Body of pancreas (tissue), 4 donors: ENCODE results near the gene SYPL1. TPM values are rescaled to one million over a fixed set of nuclear protein-coding genes. Genes with fewer than 3 reads are reported as not detected.

Experiments used
- ATAC-seq: fragments of 150-250 bp; one replicate; pipeline ENCODE4 v1.9.1; 2016
- DNase-seq, 4 donors: peaks; one replicate each; pipeline ENCODE4 v3.0.0-alpha.2; 2019
- H3K27ac ChIP-seq, 4 donors: fragments of 200-600 bp; sonication (generic); 1 replicate in 3 of 4; 2 replicates in 1 of 4; pipeline versions ENCODE4 v1.5.1 to v1.6.1; 2016 to 2019; ENCODE audit warnings: mild to moderate bottlenecking in 1 of 4, mixed read lengths in 1 of 4, moderate library complexity in 1 of 4
- H3K27me3 ChIP-seq, 2 donors: fragments of 200-600 bp; sonication (generic); one replicate each; pipeline ENCODE4 v1.6.0; 2016; ENCODE audit warnings: mild to moderate bottlenecking in 1 of 2
- H3K36me3 ChIP-seq, 2 donors: fragments of 200-600 bp; sonication (generic); replicated peaks in 1 of 2; 2 replicates each; pipeline ENCODE4 v1.5.1; 2016; ENCODE audit warnings: low read depth in 2 of 2; ENCODE audit not compliant: insufficient read depth in 1 of 2
- H3K4me1 ChIP-seq: fragments of 200-600 bp; sonication (generic); one replicate; pipeline ENCODE4 v1.6.0; 2016
- H3K4me3 ChIP-seq, 2 donors: fragments of 200-600 bp; sonication (generic); 1 replicate in 1 of 2; 2 replicates in 1 of 2; pipeline ENCODE4 v1.5.1; 2016 to 2019
- H3K9me3 ChIP-seq, 3 donors: fragments of 200-600 bp; sonication (generic); 1 replicate in 2 of 3; 2 replicates in 1 of 3; pipeline ENCODE4 v1.5.1; 2016
- CTCF ChIP-seq, 7 experiments: fragments of 450-650 bp in 4 of 7; fragments of 200-600 bp in 3 of 7; sonication (generic) in 3 of 7; IDR thresholded peaks; one replicate each; pipeline ENCODE4 v1.5.1; 2016 to 2019; ENCODE audit warnings: antibody characterized with exemption in 7 of 7
- POLR2A ChIP-seq, 3 donors: fragments of 450-650 bp; IDR thresholded peaks; one replicate each; pipeline ENCODE4 v1.6.1; 2016; ENCODE audit warnings: antibody characterized with exemption in 3 of 3, mild to moderate bottlenecking in 2 of 3
- WGBS, 2 donors: methylation state at CpG; one replicate each; pipeline ENCODE4 v1.1.5; 2017; 5-methylcytosine and 5-hydroxymethylcytosine counted together
- intact Hi-C: fragments of 100-400 bp; cut with DNase I; formaldehyde crosslinking; loops from one replicate; pipeline ENCODE4 v1.15.1; 2023
- total RNA-seq, 2 donors: library from RNA; depleted of rRNA; stranded (reverse); fragments of >200 nt; gene quantifications; one replicate each; pipeline ENCODE4 v1.1.0, GENCODE V29; 2016

Gene SYPL1
- total RNA-seq, 2 donors from 2014 or later: 35.6 to 44.1 TPM

- H3K27ac ChIP-seq: no peak overlapping the region
- intact Hi-C loops: no loop called here
- no peaks in the 10 kb centered on the region for H3K4me1 ChIP-seq
- H3K36me3 ChIP-seq: no peaks in the 10 kb centered on the region
- 77 to 82% methylated on average over 6 of the region's 6 CpGs for WGBS, 2 donors
- TF ChIP-seq CTCF (IDR thresholded peaks at IDR 0.05) (no peak), POLR2A (IDR thresholded peaks at IDR 0.05) (no peak)
- H3K27me3 ChIP-seq: no peaks in the 10 kb centered on the region
- no peak for ATAC-seq
- no peaks in the 10 kb centered on the region for H3K9me3 ChIP-seq
- no peak for DNase-seq
- no peak overlapping the region for H3K4me3 ChIP-seq
Observed at GRCh38 chr7:106080300-106080987, 31.7 kb downstream of the SYPL1 start.

GRCh38 chr7:106076537-106076936, 35.6 kb downstream of the SYPL1 start:
- Histone ChIP-seq H3K4me1 (peaks cover 15% of the 10 kb centered on the region), H3K9me3 (no peaks in the 10 kb centered on the region), H3K27ac (no peak overlapping the region), H3K4me3 (no peak overlapping the region), H3K27me3 (no peaks in the 10 kb centered on the region), H3K36me3 (no peaks in the 10 kb centered on the region)
- no peak for ATAC-seq
- intact Hi-C loops: no loop called here
- WGBS, 2 donors: 73 to 78% methylated on average over 2 of the region's 2 CpGs
- TF ChIP-seq POLR2A (IDR thresholded peaks at IDR 0.05): no peak
- no peak for TF ChIP-seq CTCF (IDR thresholded peaks at IDR 0.05)
- DNase-seq: no peak

GRCh38 chr7:106075937-106076336, 36.2 kb downstream of the SYPL1 start:
- TF ChIP-seq POLR2A (IDR thresholded peaks at IDR 0.05) (no peak), CTCF (IDR thresholded peaks at IDR 0.05) (no peak)

GRCh38 chr7:106074257-106074656, 37.9 kb downstream of the SYPL1 start:
- intact Hi-C loops: no loop called here

More at GRCh38 chr7:106075937-106076336, 36.2 kb downstream of the SYPL1 start:
- H3K4me1 ChIP-seq: peaks cover 21% of the 10 kb centered on the region
- H3K36me3 ChIP-seq: no peaks in the 10 kb centered on the region
- WGBS, 2 donors: 59 to 64% methylated on average over 2 of the region's 2 CpGs
- no peak overlapping the region for H3K27ac ChIP-seq
- intact Hi-C loops: no loop called here
- ATAC-seq (no peak), DNase-seq (no peak)
- no peak overlapping the region for H3K4me3 ChIP-seq
- no peaks in the 10 kb centered on the region for H3K9me3 ChIP-seq
- no peaks in the 10 kb centered on the region for H3K27me3 ChIP-seq

More at GRCh38 chr7:106074257-106074656, 37.9 kb downstream of the SYPL1 start:
- ATAC-seq: no peak
- Histone ChIP-seq H3K27me3 (no peaks in the 10 kb centered on the region), H3K27ac (no peak overlapping the region), H3K4me1 (peaks cover 36% of the 10 kb centered on the region), H3K9me3 (no peaks in the 10 kb centered on the region), H3K36me3 (no peaks in the 10 kb centered on the region), H3K4me3 (no peak overlapping the region)
- no peak for TF ChIP-seq POLR2A (IDR thresholded peaks at IDR 0.05)
- TF ChIP-seq CTCF (IDR thresholded peaks at IDR 0.05): no peak
- DNase-seq: no peak
- 89 to 92% methylated on average over 2 to 9 of the region's 9 CpGs for WGBS, 2 donors
